Measurements from ENCODE around the gene SH3D19.
"Not testable (repeated sequence)": the region's sequence is repeated elsewhere in the genome, so short reads cannot be mapped to it uniquely, and the experiment has no call there.

The SH3D19 gene

GRCh38 chr4:151267104-151267503, 58.3 kb downstream of the SH3D19 start:
- no peak overlapping the region for H3K27ac ChIP-seq
- no peak for TF ChIP-seq CTCF (conservative IDR thresholded peaks at IDR 0.05)

- no peak for TF ChIP-seq CTCF (conservative IDR thresholded peaks at IDR 0.05)
- H3K27ac ChIP-seq = no peak overlapping the region
Observed at GRCh38 chr4:151266497-151266896, 58.9 kb downstream of the SH3D19 start.

- no peak overlapping the region for H3K27ac ChIP-seq
- TF ChIP-seq CTCF (conservative IDR thresholded peaks at IDR 0.05) = no peak
Observed at GRCh38 chr4:151263455-151263854, 62.0 kb downstream of the SH3D19 start.

- no peak overlapping the region for H3K27ac ChIP-seq
- TF ChIP-seq CTCF (conservative IDR thresholded peaks at IDR 0.05) = no peak
Observed at GRCh38 chr4:151260526-151260925, 64.9 kb downstream of the SH3D19 start.

- TF ChIP-seq CTCF (conservative IDR thresholded peaks at IDR 0.05) = no peak
- H3K27ac ChIP-seq = no peak overlapping the region
Observed at GRCh38 chr4:151259752-151260151, 65.7 kb downstream of the SH3D19 start.

- no peak overlapping the region for H3K27ac ChIP-seq
- TF ChIP-seq CTCF (conservative IDR thresholded peaks at IDR 0.05) = no peak
Observed at GRCh38 chr4:151257704-151258103, 67.7 kb downstream of the SH3D19 start.

GRCh38 chr4:151256134-151256533, 69.3 kb downstream of the SH3D19 start:
- no peak overlapping the region for H3K27ac ChIP-seq
- no peak for TF ChIP-seq CTCF (conservative IDR thresholded peaks at IDR 0.05)

- H3K27ac ChIP-seq = not testable (repeated sequence)
Observed at GRCh38 chr4:151255680-151256079, 69.7 kb downstream of the SH3D19 start.

- H3K27ac ChIP-seq = not testable (repeated sequence)
Observed at GRCh38 chr4:151255226-151255625, 70.2 kb downstream of the SH3D19 start.
